ENCODE measurements around the gene SNAI1.
"Not testable (repeated sequence)": the region's sequence is repeated elsewhere in the genome, so short reads cannot be mapped to it uniquely, and the experiment has no call there.

SNAI1 gene

GRCh38 chr20:49945701-49946477 lies 36.9 kb upstream of the SNAI1 start:
- Histone ChIP-seq H3K27ac (ENCODE audit: low read depth, low read length) (no peak overlapping the region), H3K4me3 (ENCODE audit: low read length) (no peak overlapping the region), H3K4me1 (ENCODE audit: insufficient read depth, low read length) (no peaks in the 10 kb centered on the region), H3K36me3 (ENCODE audit: insufficient read depth, low read length) (peaks cover 89% of the 10 kb centered on the region), H3K9me3 (ENCODE audit: insufficient read depth, low read depth, low read length) (no peaks in the 10 kb centered on the region), H3K27me3 (ENCODE audit: insufficient read depth, low read length) (no peaks in the 10 kb centered on the region), H3K9ac (ENCODE audit: low read depth, low read length) (no peak overlapping the region)
- 84% methylated on average over 10 of the region's 10 CpGs for WGBS

GRCh38 chr20:49948178-49948577 lies 34.6 kb upstream of the SNAI1 start:
- Histone ChIP-seq H3K9ac (ENCODE audit: low read depth, low read length) (no peak overlapping the region), H3K36me3 (ENCODE audit: insufficient read depth, low read length) (peaks cover 89% of the 10 kb centered on the region)
- WGBS, result 87% methylated on average over 3 of the region's 3 CpGs

GRCh38 chr20:49948809-49949507 lies 33.8 kb upstream of the SNAI1 start:
- peaks cover 92% of the 10 kb centered on the region for H3K36me3 ChIP-seq (ENCODE audit: insufficient read depth, low read length)
- H3K9me3 ChIP-seq (ENCODE audit: insufficient read depth, low read depth, low read length), result no peaks in the 10 kb centered on the region
- H3K4me1 ChIP-seq (ENCODE audit: insufficient read depth, low read length), result no peaks in the 10 kb centered on the region
- H3K4me3 ChIP-seq (ENCODE audit: low read length), result no peak overlapping the region
- no peaks in the 10 kb centered on the region for H3K27me3 ChIP-seq (ENCODE audit: insufficient read depth, low read length)
- no peak overlapping the region for H3K9ac ChIP-seq (ENCODE audit: low read depth, low read length)
- 95% methylated on average over 11 of the region's 11 CpGs for WGBS
- no peak overlapping the region for H3K27ac ChIP-seq (ENCODE audit: low read depth, low read length)

More at GRCh38 chr20:49948178-49948577, 34.6 kb upstream of the SNAI1 start:
- Histone ChIP-seq H3K4me3 (ENCODE audit: low read length) (no peak overlapping the region), H3K9me3 (ENCODE audit: insufficient read depth, low read depth, low read length) (no peaks in the 10 kb centered on the region), H3K27me3 (ENCODE audit: insufficient read depth, low read length) (no peaks in the 10 kb centered on the region), H3K4me1 (ENCODE audit: insufficient read depth, low read length) (no peaks in the 10 kb centered on the region), H3K27ac (ENCODE audit: low read depth, low read length) (no peak overlapping the region)

- H3K27me3 ChIP-seq (ENCODE audit: insufficient read depth, low read length), result no peaks in the 10 kb centered on the region
- WGBS, result 95% methylated on average over 4 of the region's 4 CpGs
- H3K9ac ChIP-seq (ENCODE audit: low read depth, low read length), result no peak overlapping the region
- no peaks in the 10 kb centered on the region for H3K9me3 ChIP-seq (ENCODE audit: insufficient read depth, low read depth, low read length)
- H3K27ac ChIP-seq (ENCODE audit: low read depth, low read length), result no peak overlapping the region
- H3K4me1 ChIP-seq (ENCODE audit: insufficient read depth, low read length), result no peaks in the 10 kb centered on the region
- H3K4me3 ChIP-seq (ENCODE audit: low read length), result no peak overlapping the region
- peaks cover 87% of the 10 kb centered on the region for H3K36me3 ChIP-seq (ENCODE audit: insufficient read depth, low read length)
Observed at GRCh38 chr20:49951151-49951550, 31.6 kb upstream of the SNAI1 start.

GRCh38 chr20:49955167-49955566 lies 27.6 kb upstream of the SNAI1 start:
- H3K27ac ChIP-seq (ENCODE audit: low read depth, low read length), result no peak overlapping the region
- H3K4me1 ChIP-seq (ENCODE audit: insufficient read depth, low read length), result no peaks in the 10 kb centered on the region
- WGBS, result 95% methylated on average over 3 of the region's 3 CpGs

GRCh38 chr20:49955830-49956396 lies 26.9 kb upstream of the SNAI1 start:
- H3K36me3 ChIP-seq (ENCODE audit: insufficient read depth, low read length), result peaks cover 67% of the 10 kb centered on the region

More at GRCh38 chr20:49955167-49955566, 27.6 kb upstream of the SNAI1 start:
- H3K9me3 ChIP-seq (ENCODE audit: insufficient read depth, low read depth, low read length), result no peaks in the 10 kb centered on the region
- H3K9ac ChIP-seq (ENCODE audit: low read depth, low read length), result no peak overlapping the region
- no peaks in the 10 kb centered on the region for H3K27me3 ChIP-seq (ENCODE audit: insufficient read depth, low read length)
- peaks cover 74% of the 10 kb centered on the region for H3K36me3 ChIP-seq (ENCODE audit: insufficient read depth, low read length)
- no peak overlapping the region for H3K4me3 ChIP-seq (ENCODE audit: low read length)

GRCh38 chr20:49956689-49957088 lies 26.1 kb upstream of the SNAI1 start:
- Histone ChIP-seq H3K9me3 (ENCODE audit: insufficient read depth, low read depth, low read length) (no peaks in the 10 kb centered on the region), H3K36me3 (ENCODE audit: insufficient read depth, low read length) (peaks cover 59% of the 10 kb centered on the region), H3K27me3 (ENCODE audit: insufficient read depth, low read length) (no peaks in the 10 kb centered on the region), H3K9ac (ENCODE audit: low read depth, low read length) (no peak overlapping the region), H3K4me1 (ENCODE audit: insufficient read depth, low read length) (no peaks in the 10 kb centered on the region), H3K27ac (ENCODE audit: low read depth, low read length) (no peak overlapping the region), H3K4me3 (ENCODE audit: low read length) (no peak overlapping the region)
- 97% methylated on average over 18 of the region's 18 CpGs for WGBS

More at GRCh38 chr20:49955830-49956396, 26.9 kb upstream of the SNAI1 start:
- WGBS, result 97% methylated on average over 12 of the region's 12 CpGs
- H3K4me1 ChIP-seq (ENCODE audit: insufficient read depth, low read length); H3K27me3 ChIP-seq (ENCODE audit: insufficient read depth, low read length); H3K4me3 ChIP-seq (ENCODE audit: low read length); H3K9me3 ChIP-seq (ENCODE audit: insufficient read depth, low read depth, low read length); H3K9ac ChIP-seq (ENCODE audit: low read depth, low read length); H3K27ac ChIP-seq (ENCODE audit: low read depth, low read length): not testable (repeated sequence)

- 93% methylated on average over 12 of the region's 12 CpGs for WGBS
Observed at GRCh38 chr20:49957089-49957938, 25.5 kb upstream of the SNAI1 start.

GRCh38 chr20:49961413-49961812 lies 21.4 kb upstream of the SNAI1 start:
- Histone ChIP-seq H3K9me3 (ENCODE audit: insufficient read depth, low read depth, low read length) (no peaks in the 10 kb centered on the region), H3K4me3 (ENCODE audit: low read length) (no peak overlapping the region), H3K27ac (ENCODE audit: low read depth, low read length) (no peak overlapping the region), H3K27me3 (ENCODE audit: insufficient read depth, low read length) (no peaks in the 10 kb centered on the region), H3K36me3 (ENCODE audit: insufficient read depth, low read length) (peaks cover 18% of the 10 kb centered on the region; the same call in 1 of the 2 replicates), H3K4me1 (ENCODE audit: insufficient read depth, low read length) (no peaks in the 10 kb centered on the region; the same call in 1 of the 2 replicates), H3K9ac (ENCODE audit: low read depth, low read length) (no peak overlapping the region)
- WGBS, result 100% methylated on average over 3 of the region's 4 CpGs

More at GRCh38 chr20:49957089-49957938, 25.5 kb upstream of the SNAI1 start:
- H3K9ac ChIP-seq (ENCODE audit: low read depth, low read length); H3K9me3 ChIP-seq (ENCODE audit: insufficient read depth, low read depth, low read length); H3K27ac ChIP-seq (ENCODE audit: low read depth, low read length); H3K4me1 ChIP-seq (ENCODE audit: insufficient read depth, low read length); H3K27me3 ChIP-seq (ENCODE audit: insufficient read depth, low read length); H3K4me3 ChIP-seq (ENCODE audit: low read length): not testable (repeated sequence)
- H3K36me3 ChIP-seq (ENCODE audit: insufficient read depth, low read length), result peaks cover 53% of the 10 kb centered on the region

- H3K4me1 ChIP-seq (ENCODE audit: insufficient read depth, low read length), result no peaks in the 10 kb centered on the region; the same call in 1 of the 2 replicates
- H3K27ac ChIP-seq (ENCODE audit: low read depth, low read length), result no peak overlapping the region
- H3K4me3 ChIP-seq (ENCODE audit: low read length), result no peak overlapping the region
- H3K9ac ChIP-seq (ENCODE audit: low read depth, low read length), result no peak overlapping the region
- no peaks in the 10 kb centered on the region for H3K9me3 ChIP-seq (ENCODE audit: insufficient read depth, low read depth, low read length)
- no peaks in the 10 kb centered on the region for H3K36me3 ChIP-seq (ENCODE audit: insufficient read depth, low read length)
- no peaks in the 10 kb centered on the region for H3K27me3 ChIP-seq (ENCODE audit: insufficient read depth, low read length)
- WGBS, result 63% methylated on average over 5 of the region's 5 CpGs
Observed at GRCh38 chr20:49964964-49965780, 17.6 kb upstream of the SNAI1 start.

Measured in HUES64 (cell line).